Endothelial cell of umbilical vein (primary cell): ENCODE data around the gene AMOT. TPM values are rescaled to one million over a fixed set of nuclear protein-coding genes. Genes with fewer than 3 reads are reported as not detected.

Source experiments
- BruUV-seq: library from RNA; stranded (reverse); fragments of 400-500 nt; replicated peaks from 2 replicates; lab custom pipeline; 2021; lab: Mats Ljungman, UMichigan
- CTCF ChIA-PET: fragments of 300-600, 350-600 bp; sonication (Branson Sonifier 250); formaldehyde crosslinking; loops from one replicate; lab custom pipeline; 2021; ENCODE audit warnings: antibody characterized with exemption, inconsistent platforms; lab: Charles Lee
- POLR2A ChIA-PET: fragments of 300-600, 350-600 bp; sonication (Branson Sonifier 250); formaldehyde crosslinking; loops from one replicate; lab custom pipeline; 2021; ENCODE audit warnings: antibody characterized with exemption, inconsistent platforms; lab: Charles Lee
- DNase-seq: peaks from one replicate; pipeline ENCODE4 v3.0.0-alpha.2; 2011; ENCODE audit warnings: low read depth, low spot score
- FAIRE-seq: peaks from 2 replicates; lab custom pipeline; 2011; peaks lifted over from hg19 to GRCh38; lab: Jason Lieb, UNC
- H2AFZ ChIP-seq: 2 replicates; pipeline ENCODE4 v1.6.0; 2012; ENCODE audit warnings: low read depth, low read length, control low read depth, inconsistent platforms
- H3K27ac ChIP-seq: 2 replicates; pipeline ENCODE4 v1.5.1; 2011; ENCODE audit warnings: low read depth, mild to moderate bottlenecking, control low read depth, low read length, moderate library complexity; ENCODE audit not compliant: insufficient read depth
- H3K27me3 ChIP-seq, 2 experiments: 2 replicates each; pipeline versions ENCODE4 v1.6.0 to v1.6.1; 2011; ENCODE audit warnings: low read length in 2 of 2, mixed read lengths in 1 of 2; ENCODE audit not compliant: control insufficient read depth in 2 of 2, insufficient read depth in 2 of 2
- H3K36me3 ChIP-seq, 2 experiments: 2 replicates in 1 of 2; 3 replicates in 1 of 2; pipeline ENCODE4 v1.5.1; 2011; ENCODE audit warnings: low read length in 2 of 2, mild to moderate bottlenecking in 1 of 2, moderate library complexity in 1 of 2; ENCODE audit not compliant: control insufficient read depth in 2 of 2, insufficient read depth in 2 of 2; ENCODE audit errors: extremely low read depth in 1 of 2
- H3K4me1 ChIP-seq: 3 replicates; pipeline ENCODE4 v1.5.1; 2011; ENCODE audit warnings: mild to moderate bottlenecking, low read length; ENCODE audit not compliant: control insufficient read depth, insufficient read depth; ENCODE audit errors: extremely low read depth
- H3K4me2 ChIP-seq: 2 replicates; pipeline ENCODE4 v1.6.1; 2011; ENCODE audit warnings: low read length, control low read depth, mixed read lengths; ENCODE audit not compliant: insufficient read depth
- H3K4me3 ChIP-seq, 3 experiments: fragments of 200-600 bp in 1 of 3; sonication (generic), shearing (Covaris generic) in 1 of 3; replicated peaks in 1 of 3; 2 replicates each; pipeline ENCODE4 v1.5.1; 2011 to 2016; ENCODE audit warnings: control low read depth in 3 of 3, low read length in 3 of 3, mild to moderate bottlenecking in 2 of 3, inconsistent platforms in 1 of 3, low read depth in 1 of 3, moderate library complexity in 1 of 3; ENCODE audit not compliant: insufficient read depth in 1 of 3
- H3K79me2 ChIP-seq: 2 replicates; pipeline ENCODE4 v1.6.0; 2012; ENCODE audit warnings: low read length, inconsistent platforms; ENCODE audit not compliant: control insufficient read depth, insufficient read depth
- H3K9ac ChIP-seq: replicated peaks from 2 replicates; pipeline ENCODE3; 2011; ENCODE audit warnings: low read length, control low read depth; ENCODE audit not compliant: insufficient read depth; ENCODE audit errors: extremely low read depth
- H3K9me1 ChIP-seq: replicated peaks from 3 replicates; pipeline ENCODE4 v1.6.0; 2011; ENCODE audit warnings: mild to moderate bottlenecking, low read length; ENCODE audit not compliant: control insufficient read depth, insufficient read depth; ENCODE audit errors: extremely low read depth
- H3K9me3 ChIP-seq: replicated peaks from 2 replicates; pipeline ENCODE4 v1.5.1; 2012; ENCODE audit warnings: low read length, inconsistent platforms; ENCODE audit not compliant: control insufficient read depth, insufficient read depth
- H4K20me1 ChIP-seq: replicated peaks from 2 replicates; pipeline ENCODE3; 2011; ENCODE audit warnings: mild to moderate bottlenecking, low read length; ENCODE audit not compliant: control insufficient read depth, insufficient read depth; ENCODE audit errors: extremely low read depth
- CTCF ChIP-seq, 2 donors: IDR thresholded peaks; 1 replicate in 1 of 2; 2 replicates in 1 of 2; pipeline ENCODE4 v1.5.1; 2011; ENCODE audit warnings: low read length in 2 of 2, mild to moderate bottlenecking in 2 of 2, moderate library complexity in 2 of 2, control low read depth in 1 of 2, inconsistent platforms in 1 of 2, low read depth in 1 of 2; ENCODE audit not compliant: insufficient read depth in 1 of 2; ENCODE audit errors: extremely low read depth in 1 of 2
- EZH2 ChIP-seq: IDR thresholded peaks from 2 replicates; pipeline ENCODE4 v1.6.1; 2012; ENCODE audit warnings: borderline replicate concordance, low read depth, mild to moderate bottlenecking, moderate library complexity, low read length, inconsistent platforms; ENCODE audit not compliant: severe bottlenecking
- FOS ChIP-seq: IDR thresholded peaks from 2 replicates; pipeline ENCODE4 v1.6.1; 2011; ENCODE audit warnings: mild to moderate bottlenecking, low read length, moderate library complexity, borderline replicate concordance; ENCODE audit not compliant: insufficient read depth
- GATA2 ChIP-seq: IDR thresholded peaks from 2 replicates; pipeline ENCODE4 v1.7.0; 2011; ENCODE audit warnings: low read depth, mild to moderate bottlenecking, moderate library complexity, mixed read lengths, low read length; ENCODE audit not compliant: insufficient read length, insufficient read depth
- JUN ChIP-seq: IDR thresholded peaks from 2 replicates; pipeline ENCODE4 v1.6.1; 2011; ENCODE audit warnings: borderline replicate concordance, low read depth; ENCODE audit not compliant: insufficient read length, insufficient read depth
- MAX ChIP-seq: IDR thresholded peaks from 2 replicates; pipeline ENCODE4 v1.6.1; 2011; ENCODE audit not compliant: insufficient read depth, insufficient read length
- POLR2A ChIP-seq: IDR thresholded peaks from 2 replicates; pipeline ENCODE4 v1.6.1; 2012; ENCODE audit warnings: low read depth, mild to moderate bottlenecking, control low read depth, low read length
- dilution Hi-C: fragments of 300-500 bp; cut with MboI; formaldehyde crosslinking; loops from one replicate; pipeline ENCODE4 v1.15.0; 2019; ENCODE audit warnings: low sequenced_read_pairs; ENCODE audit not compliant: extremely low pct_ligation_motif_present
- intact Hi-C: fragments of 100-400 bp; cut with micrococcal nuclease; formaldehyde crosslinking; loops from one replicate; pipeline ENCODE4 v1.10.0; 2022
- polyA plus RNA-seq, 4 experiments: library from polyadenylated mRNA; depleted of rRNA in 3 of 4; stranded (reverse) in 3 of 4; unstranded in 1 of 4; fragments of >200 nt; gene quantifications; 2 replicates each; pipeline versions ENCODE4 v1.2.1 to v1.2.3, GENCODE V29; 2011 to 2012; ENCODE audit warnings: missing spikeins in 1 of 4
- total RNA-seq: library from RNA; stranded (reverse); gene quantifications from 2 replicates; pipeline ENCODE4 v1.2.3, GENCODE V29; 2021

The AMOT gene
- total and polyA plus RNA-seq, 2 donors (not counting 3 experiments of a cell fraction or from before 2014, with no cell fraction given) = 0.68 to 3.5 TPM

GRCh38 chrX:112819008-112819640 is 21.5 kb downstream of the AMOT start:
- H3K36me3 ChIP-seq = no peaks in the 10 kb centered on the region
- H3K79me2 ChIP-seq = no peaks in the 10 kb centered on the region
- dilution Hi-C loops = no loop called here
- no peak for FAIRE-seq
- no peak overlapping the region for H3K4me2 ChIP-seq
- intact Hi-C loops = no loop called here
- H3K27me3 ChIP-seq = no peaks in the 10 kb centered on the region
- H4K20me1 ChIP-seq = no peaks in the 10 kb centered on the region
- ChIA-PET CTCF (no interaction called here), POLR2A (no interaction called here)
- no peak overlapping the region for H3K4me3 ChIP-seq
- no peaks in the 10 kb centered on the region for H3K9me1 ChIP-seq
- H3K9me3 ChIP-seq = no peaks in the 10 kb centered on the region
- DNase-seq = no peak
- H2AFZ ChIP-seq = no peak overlapping the region
- BruUV-seq = no TSS peak
- TF ChIP-seq CTCF (IDR thresholded peaks at IDR 0.05; ENCODE audit: extremely low read depth in 1 of 2, insufficient read depth in 1 of 2, low read depth in 1 of 2, low read length in 2 of 2) (no peak), EZH2 (no peak), FOS (no peak), GATA2 (no peak), JUN (no peak), MAX (no peak), POLR2A (no peak)
- no peaks in the 10 kb centered on the region for H3K4me1 ChIP-seq
- H3K27ac ChIP-seq = no peak overlapping the region
- H3K9ac ChIP-seq = no peak overlapping the region
